ENCODE measurements around the gene AP1M1.

Gene AP1M1

GRCh38 chr19:16232127-16232526 lies 34.4 kb downstream of the AP1M1 start:
- no peak for DNase-seq (ENCODE audit: low read depth)

DNA sequence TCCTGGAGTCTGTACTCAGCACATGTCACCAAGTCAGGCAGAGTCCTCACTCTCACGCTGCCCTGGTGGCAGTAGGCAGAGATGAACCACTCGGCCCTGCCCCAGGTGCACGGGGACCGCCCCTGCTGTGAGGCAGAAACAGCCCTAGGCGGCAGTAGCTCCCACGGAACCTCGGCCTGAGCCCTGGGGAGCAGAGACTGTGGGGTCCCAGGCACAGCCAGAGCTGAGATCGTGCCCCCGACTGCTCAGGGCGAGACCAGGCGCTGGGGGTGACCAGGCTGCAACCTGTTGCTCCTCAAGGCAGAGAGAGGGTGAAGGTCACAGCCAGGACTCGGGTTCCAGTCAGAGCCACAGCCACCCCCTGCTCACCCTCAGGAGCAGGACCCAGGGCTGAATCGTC lies 34.9 kb downstream of the AP1M1 start:
- no peak for DNase-seq (ENCODE audit: low read depth)

DNA sequence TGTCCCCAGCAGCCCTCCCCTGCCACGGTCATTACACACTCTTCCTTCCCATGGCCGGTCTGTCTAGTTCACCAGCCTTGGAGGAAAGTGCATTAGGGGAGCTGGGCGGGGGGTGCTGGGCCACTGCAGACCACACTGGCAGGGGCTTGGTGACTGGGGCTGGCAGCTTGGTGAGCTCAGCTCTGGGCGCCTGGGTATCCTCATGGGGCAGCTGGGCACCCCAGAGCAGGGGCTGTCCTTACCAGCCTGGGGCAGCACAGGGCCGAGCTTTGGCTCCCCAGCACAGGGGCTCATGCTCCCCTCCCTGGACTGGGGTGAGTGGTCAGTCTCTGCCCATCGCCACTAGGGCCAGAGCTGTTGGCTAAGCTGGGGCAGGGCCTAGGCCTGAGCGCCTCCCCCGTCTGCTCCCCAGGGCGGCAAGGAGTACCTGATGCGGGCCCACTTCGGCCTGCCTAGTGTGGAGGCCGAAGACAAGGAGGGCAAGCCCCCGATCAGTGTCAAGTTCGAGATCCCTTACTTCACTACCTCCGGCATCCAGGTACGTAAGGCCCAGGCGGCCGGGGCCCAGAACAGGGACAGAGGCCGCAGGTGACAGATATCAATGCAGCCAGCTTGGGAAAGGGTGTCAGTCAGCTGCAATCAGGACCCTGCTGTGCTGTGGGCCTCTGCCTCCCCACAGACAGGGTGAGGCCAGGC lies 35.5 kb downstream of the AP1M1 start:
- no peak for DNase-seq (ENCODE audit: low read depth)

GRCh38 chr19:16233836-16234551 lies 36.3 kb downstream of the AP1M1 start:
- no peak for DNase-seq (ENCODE audit: low read depth)

GRCh38 chr19:16234552-16235445 lies 37.1 kb downstream of the AP1M1 start:
- no peak for DNase-seq (ENCODE audit: low read depth)

DNA sequence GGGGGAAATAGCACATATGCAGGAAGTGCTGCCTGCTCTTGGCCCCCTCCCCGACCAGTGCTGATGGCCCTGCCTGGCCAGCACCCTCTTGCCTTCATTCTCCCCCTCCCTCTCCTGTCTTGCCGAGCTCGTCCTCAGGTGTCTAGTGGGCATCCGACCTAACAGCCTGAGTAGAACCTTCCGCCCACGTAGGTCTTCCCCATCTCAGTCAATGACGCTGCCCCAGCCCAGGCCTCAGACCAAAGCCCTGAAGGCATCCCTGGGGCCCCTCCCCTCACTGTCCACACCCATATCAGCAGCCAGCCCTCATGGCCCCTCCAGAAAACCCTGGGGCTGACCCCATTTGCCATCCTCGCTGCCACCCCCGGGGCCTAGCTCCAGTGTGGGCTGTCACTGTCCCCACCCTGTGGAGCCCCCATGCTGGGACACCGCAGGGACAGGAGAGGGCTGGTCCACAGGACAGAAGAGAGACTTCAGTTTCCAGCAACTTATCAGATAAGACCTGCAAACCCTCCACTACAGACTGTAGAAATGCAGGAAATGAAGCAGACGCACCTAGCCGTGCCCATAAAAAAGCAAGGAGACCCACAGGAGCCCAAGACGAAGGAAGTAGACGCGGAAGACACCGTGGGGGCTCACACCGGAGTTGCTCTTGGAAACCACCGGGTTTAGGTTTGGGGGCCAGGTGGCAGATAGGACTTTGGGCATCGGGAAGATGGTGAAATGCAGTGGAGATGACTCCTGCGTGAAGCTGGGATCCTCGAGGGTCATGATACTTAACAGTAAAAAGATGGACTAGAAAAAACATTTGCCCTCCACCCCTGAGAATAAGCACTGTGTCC lies 38.3 kb downstream of the AP1M1 start:
- no peak for DNase-seq (ENCODE audit: low read depth)

GRCh38 chr19:16244091-16244490 lies 46.4 kb downstream of the AP1M1 start:
- no peak for DNase-seq (ENCODE audit: low read depth)

GRCh38 chr19:16247353-16248182 lies 49.9 kb downstream of the AP1M1 start:
- DNase-seq (ENCODE audit: low read depth): peak; percentile 38

DNA sequence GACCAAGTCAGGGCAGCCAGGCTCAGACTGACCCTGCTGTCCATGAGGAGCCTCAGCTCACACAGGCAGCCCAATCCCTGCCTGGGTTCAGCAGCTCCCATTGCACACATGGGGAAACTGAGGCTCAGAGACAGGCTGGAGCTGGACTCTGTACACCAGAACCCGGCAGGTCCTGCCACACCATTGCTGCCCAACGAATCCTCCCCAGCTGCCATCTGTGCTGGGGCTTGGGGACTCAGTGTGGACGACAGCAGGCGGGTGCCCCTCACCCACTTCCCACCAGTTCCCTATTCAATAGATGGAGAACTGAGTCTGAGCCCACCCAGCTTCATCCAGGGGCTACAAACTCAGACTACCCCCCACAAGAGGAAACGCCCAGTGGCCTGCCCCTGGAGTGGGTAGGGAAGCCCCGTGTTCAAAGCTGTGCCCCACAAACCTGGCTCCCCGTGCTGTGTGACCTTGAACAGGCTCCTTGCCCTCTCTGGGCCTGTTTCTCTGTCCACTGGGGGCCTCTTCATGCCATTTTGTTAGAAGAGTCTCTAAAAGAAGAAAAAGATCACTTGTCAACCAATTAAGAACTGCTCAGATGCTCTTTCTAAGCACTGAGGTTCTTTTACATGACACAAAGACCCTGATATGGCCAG lies 50.8 kb downstream of the AP1M1 start:
- no peak for DNase-seq (ENCODE audit: low read depth)

GRCh38 chr19:16249826-16250404 lies 52.2 kb downstream of the AP1M1 start:
- DNase-seq (ENCODE audit: low read depth): no peak

DNA sequence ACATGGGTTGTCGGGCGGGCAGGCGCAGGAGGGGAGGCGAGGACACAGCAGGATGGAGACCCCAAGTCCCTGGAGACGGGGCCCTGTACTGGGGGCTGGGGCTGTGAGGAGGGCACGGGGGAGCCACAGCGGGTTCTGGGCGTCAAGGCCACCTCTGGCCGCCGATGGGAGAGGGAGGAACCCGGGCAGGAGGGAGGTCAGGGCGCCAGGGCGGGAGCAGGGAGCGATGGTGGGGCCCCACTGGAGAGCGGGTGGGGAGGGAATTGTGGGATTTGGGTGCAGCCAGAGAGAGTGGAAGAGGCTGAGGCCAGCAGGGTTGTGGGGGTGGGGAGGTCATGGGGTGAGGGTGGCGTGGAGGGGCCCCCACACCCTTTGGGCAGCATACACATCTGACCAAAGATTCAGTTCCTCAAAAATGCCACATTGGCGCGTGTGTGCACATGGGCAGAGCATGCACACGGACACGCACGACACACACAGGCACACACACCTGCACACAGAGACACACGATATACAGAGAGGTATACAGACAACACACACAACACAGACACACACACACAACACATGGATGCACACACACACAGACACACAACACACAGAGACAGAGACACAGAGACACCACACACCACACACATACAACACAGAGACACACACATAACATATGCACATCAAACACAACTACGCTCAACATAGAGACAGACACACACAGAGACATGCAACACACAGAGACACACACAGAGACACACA lies 54.9 kb downstream of the AP1M1 start:
- DNase-seq (ENCODE audit: low read depth): no peak

- no peak for DNase-seq (ENCODE audit: low read depth)
Measured at GRCh38 chr19:16254851-16255408, 57.2 kb downstream of the AP1M1 start.

DNA sequence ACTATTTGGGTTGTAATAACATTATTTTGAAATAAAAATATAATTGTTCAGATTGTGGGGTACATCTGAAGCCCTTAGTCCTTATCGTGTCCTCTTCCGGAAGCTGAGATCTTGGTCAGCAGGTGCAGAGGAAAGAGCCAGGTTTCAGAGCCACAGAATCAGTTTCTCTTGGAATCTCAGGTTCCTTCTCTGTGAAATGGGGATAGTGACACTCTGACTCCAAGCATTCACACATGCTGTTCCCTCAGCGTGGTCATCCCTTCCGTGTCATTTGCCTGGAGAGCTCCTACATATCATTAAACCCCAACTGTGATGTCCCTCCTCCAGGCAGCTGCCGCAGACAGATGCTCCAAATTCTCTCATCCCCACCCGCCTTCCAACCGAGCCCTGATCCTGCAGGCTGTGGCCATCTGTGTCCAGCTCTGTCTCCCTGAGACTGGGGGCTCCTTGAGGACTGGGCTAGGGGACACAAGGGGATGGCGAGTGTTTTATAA lies 59.8 kb downstream of the AP1M1 start:
- no peak for DNase-seq (ENCODE audit: low read depth)

GRCh38 chr19:16258440-16258903 lies 60.8 kb downstream of the AP1M1 start:
- DNase-seq (ENCODE audit: low read depth): no peak

- no peak for DNase-seq (ENCODE audit: low read depth)
Measured at GRCh38 chr19:16259385-16260159, 61.9 kb downstream of the AP1M1 start.

DNA sequence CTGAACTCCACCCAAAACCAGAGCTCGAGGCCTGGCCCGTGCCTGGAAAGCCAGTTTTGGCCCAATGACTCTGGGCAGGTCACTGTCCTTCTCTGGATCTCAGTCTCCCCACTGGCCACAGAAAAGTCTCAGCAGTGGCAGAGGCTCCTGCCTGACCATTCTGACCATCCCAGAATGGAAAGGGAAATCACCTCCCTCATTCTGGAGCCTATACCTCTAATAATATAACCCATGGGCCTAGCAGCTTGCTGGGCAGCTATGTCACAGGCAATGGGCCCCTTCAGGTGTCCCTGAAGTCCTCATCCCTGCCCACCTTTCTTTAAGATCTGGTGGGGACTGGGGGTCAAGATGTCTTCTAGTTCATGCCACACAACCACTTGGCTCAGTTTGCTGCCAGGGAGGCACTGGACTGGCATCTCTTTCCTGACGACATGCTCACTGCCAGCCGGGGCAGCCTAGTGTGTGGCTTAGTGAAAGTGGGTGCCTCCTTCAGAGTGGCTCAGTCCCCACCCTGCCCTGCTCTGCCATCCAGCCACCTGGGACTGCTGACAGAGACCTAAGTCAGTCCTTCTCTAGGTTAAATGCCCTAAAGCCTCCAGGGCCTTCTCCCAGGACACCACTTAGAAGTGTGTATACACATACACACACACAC lies 62.6 kb downstream of the AP1M1 start:
- DNase-seq (ENCODE audit: low read depth): no peak

GRCh38 chr19:16260812-16261161 lies 63.1 kb downstream of the AP1M1 start:
- no peak for DNase-seq (ENCODE audit: low read depth)
